ENCODE measurements around the gene ABHD3. TPM values are rescaled to one million over a fixed set of nuclear protein-coding genes. Genes with fewer than 3 reads are reported as not detected.
A peak's percentile ranks its signal among the peaks of the same experiment; 100 is the strongest.
"Not testable (repeated sequence)": the region's sequence is repeated elsewhere in the genome, so short reads cannot be mapped to it uniquely, and the experiment has no call there.

Gene ABHD3
- total RNA-seq, 4 donors from 2014 or later, result 4.9 to 9.5 (median 5.1) TPM

- no peak for DNase-seq (ENCODE audit: low spot score in 2 of 2)
- WGBS, 2 donors, result 59 to 73% methylated on average over 5 of the region's 5 CpGs
- no peak for TF ChIP-seq POLR2A (IDR thresholded peaks at IDR 0.05)
- TF ChIP-seq CTCF (IDR thresholded peaks at IDR 0.05), result no peak
Measured at GRCh38 chr18:21742315-21742687, 37.7 kb upstream of the ABHD3 start.

GRCh38 chr18:21741562-21742314 is 37.2 kb upstream of the ABHD3 start:
- no peak for TF ChIP-seq POLR2A (IDR thresholded peaks at IDR 0.05)
- no peak for TF ChIP-seq CTCF (IDR thresholded peaks at IDR 0.05)
- peak overlapping the region; percentile 93 for H3K4me3 ChIP-seq (ENCODE audit: low read depth, poor library complexity, severe bottlenecking)
- DNase-seq (ENCODE audit: low spot score in 2 of 2), result peak; percentile 22 to 90
- 1 to 2% methylated on average over 26 to 28 of the region's 49 CpGs for WGBS, 2 donors
- intact Hi-C loops (cut with DNase I; ENCODE audit: low total_unique reads), result no loop called here

More at GRCh38 chr18:21742315-21742687, 37.7 kb upstream of the ABHD3 start:
- intact Hi-C loops (cut with DNase I; ENCODE audit: low total_unique reads), result no loop called here
- H3K4me3 ChIP-seq (ENCODE audit: low read depth, poor library complexity, severe bottlenecking), result no peak overlapping the region

- no peak for TF ChIP-seq CTCF (IDR thresholded peaks at IDR 0.05)
- no peak for TF ChIP-seq POLR2A (IDR thresholded peaks at IDR 0.05)
- peak in 1 of 2 donors; percentile 22 for DNase-seq (ENCODE audit: low spot score in 2 of 2)
- intact Hi-C loops (cut with DNase I; ENCODE audit: low total_unique reads), result no loop called here
Measured at GRCh38 chr18:21741312-21741561, 36.7 kb upstream of the ABHD3 start.

GRCh38 chr18:21740538-21741311 is 36.2 kb upstream of the ABHD3 start, which contains the start of gene MIB1:
Gene MIB1, plus strand, starts transcription at chr18:21740792. Its CDS starts 792 bp downstream, at chr18:21741584.
- peak; percentile 97 to 100 for DNase-seq (ENCODE audit: low spot score in 2 of 2)
- TF ChIP-seq CTCF (IDR thresholded peaks at IDR 0.05), result no peak
- TF ChIP-seq POLR2A (IDR thresholded peaks at IDR 0.05), result no peak
- intact Hi-C loops (cut with DNase I; ENCODE audit: low total_unique reads), result no loop called here
- H3K4me3 ChIP-seq (ENCODE audit: low read depth, poor library complexity, severe bottlenecking), result peak within 1 kb of the TSS; percentile 93
- 0 to 1% methylated on average over 32 to 42 of the region's 76 CpGs for WGBS, 2 donors

More at GRCh38 chr18:21741312-21741561, 36.7 kb upstream of the ABHD3 start:
- peak overlapping the region; percentile 93 for H3K4me3 ChIP-seq (ENCODE audit: low read depth, poor library complexity, severe bottlenecking)
- WGBS, 2 donors, result no CpG with 5 or more reads among the region's 41 CpGs

- DNase-seq (ENCODE audit: low spot score in 2 of 2), result no peak
- no peak overlapping the region for H3K4me3 ChIP-seq (ENCODE audit: low read depth, poor library complexity, severe bottlenecking)
- TF ChIP-seq POLR2A (IDR thresholded peaks at IDR 0.05), result no peak
- TF ChIP-seq CTCF (IDR thresholded peaks at IDR 0.05), result no peak
- intact Hi-C loops (cut with DNase I; ENCODE audit: low total_unique reads), result no loop called here
- 40 to 42% methylated on average over 21 of the region's 21 CpGs for WGBS, 2 donors
Measured at GRCh38 chr18:21739604-21740537, 35.3 kb upstream of the ABHD3 start.

GRCh38 chr18:21736926-21737325 is 32.4 kb upstream of the ABHD3 start:
- DNase-seq (ENCODE audit: low spot score in 2 of 2); H3K4me3 ChIP-seq (ENCODE audit: low read depth, poor library complexity, severe bottlenecking); intact Hi-C loops (cut with DNase I; ENCODE audit: low total_unique reads): not testable (repeated sequence)
- WGBS, 2 donors, result 94 to 96% methylated on average over 4 of the region's 4 CpGs

Data from lower leg skin (tissue), 4 donors.